Lung microvascular endothelial cell (primary cell): ENCODE results near the gene ADGRG1. TPM values are rescaled to one million over a fixed set of nuclear protein-coding genes. Genes with fewer than 3 reads are reported as not detected.
A peak's percentile ranks its signal among the peaks of the same experiment; 100 is the strongest.

ENCODE experiments used
- DNase-seq, 2 donors: peaks; one replicate each; pipeline versions ENCODE4 v3.0.0 to v3.0.0-alpha.2; 2010; ENCODE audit warnings: low read depth in 2 of 2
- total RNA-seq: library from RNA; depleted of rRNA; stranded (reverse); fragments of >200 nt; gene quantifications from 2 replicates; pipeline ENCODE4 v1.2.1, GENCODE V29; 2014

ADGRG1 gene
- total RNA-seq, 1 donor from 2014 or later, result 1.4 TPM

GRCh38 chr16:57682809-57683635, 54.6 kb downstream of the ADGRG1 start:
- no peak for DNase-seq

- DNase-seq, result no peak
These were observed 55.5 kb downstream of the ADGRG1 start for GRCh38 chr16:57683636-57684545.

- DNase-seq, result no peak
These were observed 56.4 kb downstream of the ADGRG1 start for GRCh38 chr16:57684626-57685358.

GRCh38 chr16:57685633-57686032, 57.2 kb downstream of the ADGRG1 start:
- DNase-seq, result no peak

GRCh38 chr16:57686577-57686976, 58.1 kb downstream of the ADGRG1 start:
- DNase-seq, result no peak

GRCh38 chr16:57687363-57687929, 59.0 kb downstream of the ADGRG1 start:
- no peak for DNase-seq

GRCh38 chr16:57688487-57688986, 60.1 kb downstream of the ADGRG1 start:
- DNase-seq, result no peak

- DNase-seq, result no peak
These were observed 60.7 kb downstream of the ADGRG1 start for GRCh38 chr16:57688987-57689761.

GRCh38 chr16:57689762-57690558, 61.5 kb downstream of the ADGRG1 start:
- DNase-seq, result no peak

GRCh38 chr16:57690782-57691471, 62.5 kb downstream of the ADGRG1 start:
- no peak for DNase-seq

- DNase-seq, result no peak
These were observed 64.2 kb downstream of the ADGRG1 start for GRCh38 chr16:57692636-57693035.

- no peak for DNase-seq
These were observed 65.1 kb downstream of the ADGRG1 start for GRCh38 chr16:57693550-57693949.

GRCh38 chr16:57694231-57694724, 65.8 kb downstream of the ADGRG1 start:
- DNase-seq, result no peak

GRCh38 chr16:57694725-57695679, 66.6 kb downstream of the ADGRG1 start, which contains the start of gene DRC7:
TSS of gene DRC7 (plus strand) at chr16:57694806. CDS start at chr16:57697950, 3,144 bp downstream.
- DNase-seq, result peak; percentile 50 to 79

- DNase-seq, result no peak
These were observed 67.2 kb downstream of the ADGRG1 start for GRCh38 chr16:57695680-57696069.

- no peak for DNase-seq
These were observed 67.8 kb downstream of the ADGRG1 start for GRCh38 chr16:57696240-57696639.

- DNase-seq, result no peak
These were observed 69.6 kb downstream of the ADGRG1 start for GRCh38 chr16:57697896-57698537.
